PC-3 (cell line): ENCODE measurements around the gene CBY3.
"Not testable (repeated sequence)": the region's sequence is repeated elsewhere in the genome, so short reads cannot be mapped to it uniquely, and the experiment has no call there.

ENCODE experiments used
- EZH2 ChIP-seq: fragments of 300-600 bp; sonication (generic); IDR thresholded peaks from one replicate; pipeline ENCODE4 v1.6.1; 2017; ENCODE audit warnings: antibody characterized with exemption, mild to moderate bottlenecking, low read length; ENCODE audit not compliant: unreplicated experiment
- EZH2phosphoT487 ChIP-seq: fragments of 300-600 bp; sonication (generic); IDR thresholded peaks from 2 replicates; pipeline ENCODE4 v1.6.1; 2018; ENCODE audit warnings: mild to moderate bottlenecking, antibody characterized with exemption, low read length, borderline replicate concordance
- TF ChIP-seq, protein P1 (sequence below): fragments of 300-600 bp; sonication (generic); conservative IDR thresholded peaks from 2 replicates; pipeline ENCODE4 v1.5.1; 2017; ENCODE audit warnings: antibody characterized with exemption, low read depth, mild to moderate bottlenecking, low read length

- TF ChIP-seq, protein P1, sequence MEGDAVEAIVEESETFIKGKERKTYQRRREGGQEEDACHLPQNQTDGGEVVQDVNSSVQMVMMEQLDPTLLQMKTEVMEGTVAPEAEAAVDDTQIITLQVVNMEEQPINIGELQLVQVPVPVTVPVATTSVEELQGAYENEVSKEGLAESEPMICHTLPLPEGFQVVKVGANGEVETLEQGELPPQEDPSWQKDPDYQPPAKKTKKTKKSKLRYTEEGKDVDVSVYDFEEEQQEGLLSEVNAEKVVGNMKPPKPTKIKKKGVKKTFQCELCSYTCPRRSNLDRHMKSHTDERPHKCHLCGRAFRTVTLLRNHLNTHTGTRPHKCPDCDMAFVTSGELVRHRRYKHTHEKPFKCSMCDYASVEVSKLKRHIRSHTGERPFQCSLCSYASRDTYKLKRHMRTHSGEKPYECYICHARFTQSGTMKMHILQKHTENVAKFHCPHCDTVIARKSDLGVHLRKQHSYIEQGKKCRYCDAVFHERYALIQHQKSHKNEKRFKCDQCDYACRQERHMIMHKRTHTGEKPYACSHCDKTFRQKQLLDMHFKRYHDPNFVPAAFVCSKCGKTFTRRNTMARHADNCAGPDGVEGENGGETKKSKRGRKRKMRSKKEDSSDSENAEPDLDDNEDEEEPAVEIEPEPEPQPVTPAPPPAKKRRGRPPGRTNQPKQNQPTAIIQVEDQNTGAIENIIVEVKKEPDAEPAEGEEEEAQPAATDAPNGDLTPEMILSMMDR, result not testable (repeated sequence)
- TF ChIP-seq EZH2phosphoT487, EZH2: not testable (repeated sequence)
These were observed 23.3 kb downstream of the CBY3 start for GRCh38 chr5:179657302-179658178.
